Right lobe of liver (tissue), 6 donors: ENCODE measurements around the gene MST1. TPM values are rescaled to one million over a fixed set of nuclear protein-coding genes. Genes with fewer than 3 reads are reported as not detected.

Experiments used
- ATAC-seq, 4 donors: fragments of 200-7000 bp; cut with Tn5 transposase; one replicate each; pipeline ENCODE4 v1.9.1; 2020; ENCODE audit warnings: mild to moderate bottlenecking in 4 of 4, moderate library complexity in 4 of 4
- DNase-seq, 3 donors: peaks; one replicate each; pipeline ENCODE4 v3.0.0-alpha.2; 2020
- H3K27ac ChIP-seq, 3 donors: fragments of 200-600 bp; one replicate each; pipeline ENCODE4 v1.8.0; 2022
- H3K27me3 ChIP-seq, 2 donors: fragments of 200-600 bp; one replicate each; pipeline ENCODE4 v1.8.0; 2022
- H3K36me3 ChIP-seq, 4 donors: fragments of 200-600 bp; sonication (generic) in 1 of 4; one replicate each; pipeline versions ENCODE4 v1.5.1 to v1.8.0; 2017 to 2022; ENCODE audit warnings: control low read depth in 1 of 4
- H3K4me1 ChIP-seq, 4 donors: fragments of 200-600 bp; sonication (generic) in 1 of 4; one replicate each; pipeline versions ENCODE4 v1.5.1 to v1.8.0; 2017 to 2022; ENCODE audit warnings: control low read depth in 1 of 4
- H3K4me3 ChIP-seq, 3 donors: fragments of 200-600 bp; one replicate each; pipeline ENCODE4 v1.8.0; 2022
- H3K9me3 ChIP-seq, 4 donors: fragments of 200-600 bp; sonication (generic) in 1 of 4; one replicate each; pipeline versions ENCODE4 v1.5.1 to v1.8.0; 2017 to 2022; ENCODE audit warnings: control low read depth in 1 of 4
- POLR2A ChIP-seq: fragments of 450-650 bp; IDR thresholded peaks from one replicate; pipeline ENCODE4 v1.6.1; 2017; ENCODE audit warnings: antibody characterized with exemption, mild to moderate bottlenecking
- WGBS: methylation state at CpG from one replicate; pipeline ENCODE4 v1.1.6; 2018; ENCODE audit warnings: low coverage, low lambda C conversion rate; ENCODE audit not compliant: insufficient coverage; ENCODE audit errors: missing lambda C conversion rate; 5-methylcytosine and 5-hydroxymethylcytosine counted together
- intact Hi-C, 2 donors: fragments of 100-400 bp; cut with DNase I; formaldehyde crosslinking; loops; one replicate each; pipeline versions ENCODE4 v1.11.2 to v1.14.1; 2022
- long read RNA-seq: library from polyadenylated mRNA; unstranded; transcript quantifications from one replicate; pipeline ENCODE4 v2.0.0, GENCODE V29; 2019
- total RNA-seq, 6 experiments: library from RNA; depleted of rRNA in 2 of 6; stranded (reverse); fragments of >200 nt in 2 of 6; fragmentation: NEBNext Ultra II Directional in 3 of 6; extraction: Animal tissue kit (Norgen Biotek cat#: 25700) in 3 of 6; gene quantifications; one replicate each; pipeline versions ENCODE4 v1.1.0 to v1.2.4, GENCODE V29; 2016 to 2023
- TF ChIP-seq, protein P1 (sequence below), 4 donors: fragments of 200-600 bp in 3 of 4; fragments of 450-650 bp in 1 of 4; IDR thresholded peaks; one replicate each; pipeline versions ENCODE4 v1.5.1 to v1.8.0; 2016 to 2022; ENCODE audit warnings: antibody characterized with exemption in 4 of 4, mild to moderate bottlenecking in 2 of 4
- donor health status: DM: no; HTN: yes; CAD: no.
- donor health status: DM: no; HTN: no; CAD: no.
- donor health status: DM: no; HTN: no; CAD: no.
- donor health status: DM: no; HTN: yes; CAD: no.
- donor health status: DM: no; HTN: yes; CAD: no.

MST1 gene
- 100 to 1,000 TPM; 321 to 695 (median 632) TPM for total RNA-seq
- long read RNA-seq, transcript MST1-202 (18 exons, 2,621 nt): major isoform, 38 of 70 reads
- long read RNA-seq, partial matches to known transcripts: 14 of 70 reads
- long read RNA-seq, other reads (novel, unspliced or antisense): 17 of 70 reads

DNA sequence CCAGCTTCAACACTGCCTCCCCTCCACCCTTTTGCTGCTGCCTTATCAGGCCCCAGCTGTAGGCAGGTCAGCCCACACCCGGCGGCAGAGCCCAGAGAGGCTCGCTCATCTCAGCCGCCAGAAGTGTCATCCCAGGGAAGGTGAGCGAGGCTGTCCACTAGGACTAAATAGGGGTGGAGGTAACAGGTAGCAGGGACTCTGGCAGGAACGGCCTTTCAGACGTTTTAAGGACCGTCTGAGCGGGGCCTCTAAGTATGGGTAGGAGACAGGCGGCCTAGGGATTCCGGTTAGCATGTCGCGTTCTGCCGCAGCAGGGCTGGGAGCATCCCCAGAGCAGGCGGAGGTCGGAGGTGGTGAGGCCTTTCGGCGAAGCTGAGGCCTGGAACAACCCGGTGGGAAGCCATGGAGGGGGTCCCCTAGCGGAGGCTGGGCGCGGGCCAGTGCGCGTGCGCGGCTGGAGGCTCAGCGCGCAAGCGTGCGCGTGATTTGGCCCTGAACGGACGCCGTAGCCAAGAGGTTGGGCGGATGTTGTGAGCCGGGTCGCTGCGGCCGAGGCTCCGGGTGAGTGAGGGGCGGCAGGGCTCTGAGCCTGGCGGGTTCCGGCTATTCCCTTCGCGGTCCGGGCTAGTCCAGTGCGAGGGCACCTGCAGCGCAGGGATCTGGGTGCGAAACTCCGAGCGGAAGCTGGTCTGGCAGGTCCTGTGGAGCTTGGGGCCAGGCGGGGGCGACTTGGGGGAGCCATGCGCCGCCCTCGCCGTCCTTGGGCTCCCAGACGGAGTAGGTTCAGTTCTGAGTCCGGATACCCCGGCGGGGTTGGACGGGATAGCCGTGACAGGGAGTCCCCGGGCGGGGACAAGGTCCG is at the start of gene MST1, which contains the start of gene RNF123:
Gene MST1, minus strand, starts transcription at position 429 of the 862 bp plus-strand sequence. CDS start 783 bp downstream, outside the sequence.
Gene RNF123, plus strand, starts transcription at position 512 of the 862 bp plus-strand sequence. CDS start 1,609 bp downstream, outside the sequence.
- ATAC-seq (peak; percentile 66 to 76 (median 72)), DNase-seq (peak; percentile 89 to 91 (median 90))
- H3K27ac ChIP-seq: peak within 1 kb of the TSS; percentile 88 to 97 (median 91)
- TF ChIP-seq, protein P1, sequence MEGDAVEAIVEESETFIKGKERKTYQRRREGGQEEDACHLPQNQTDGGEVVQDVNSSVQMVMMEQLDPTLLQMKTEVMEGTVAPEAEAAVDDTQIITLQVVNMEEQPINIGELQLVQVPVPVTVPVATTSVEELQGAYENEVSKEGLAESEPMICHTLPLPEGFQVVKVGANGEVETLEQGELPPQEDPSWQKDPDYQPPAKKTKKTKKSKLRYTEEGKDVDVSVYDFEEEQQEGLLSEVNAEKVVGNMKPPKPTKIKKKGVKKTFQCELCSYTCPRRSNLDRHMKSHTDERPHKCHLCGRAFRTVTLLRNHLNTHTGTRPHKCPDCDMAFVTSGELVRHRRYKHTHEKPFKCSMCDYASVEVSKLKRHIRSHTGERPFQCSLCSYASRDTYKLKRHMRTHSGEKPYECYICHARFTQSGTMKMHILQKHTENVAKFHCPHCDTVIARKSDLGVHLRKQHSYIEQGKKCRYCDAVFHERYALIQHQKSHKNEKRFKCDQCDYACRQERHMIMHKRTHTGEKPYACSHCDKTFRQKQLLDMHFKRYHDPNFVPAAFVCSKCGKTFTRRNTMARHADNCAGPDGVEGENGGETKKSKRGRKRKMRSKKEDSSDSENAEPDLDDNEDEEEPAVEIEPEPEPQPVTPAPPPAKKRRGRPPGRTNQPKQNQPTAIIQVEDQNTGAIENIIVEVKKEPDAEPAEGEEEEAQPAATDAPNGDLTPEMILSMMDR (IDR thresholded peaks at IDR 0.05): peak in 3 of 4 donors; percentile 16 to 22 (median 17)
- no peak for TF ChIP-seq POLR2A
- 0% methylated on average over 8 of the region's 66 CpGs for WGBS
- H3K36me3 ChIP-seq: peaks cover 0 to 7% (median 2%) of the 10 kb centered on the region in 4 donors
- H3K9me3 ChIP-seq: no peaks in the 10 kb centered on the region
- peak within 1 kb of the TSS; percentile 99 to 100 (median 100) for H3K4me3 ChIP-seq
- H3K4me1 ChIP-seq: peaks cover 0 to 26% (median 0%) of the 10 kb centered on the region in 4 donors
- intact Hi-C loops: no loop called here
- no peaks in the 10 kb centered on the region for H3K27me3 ChIP-seq

DNA sequence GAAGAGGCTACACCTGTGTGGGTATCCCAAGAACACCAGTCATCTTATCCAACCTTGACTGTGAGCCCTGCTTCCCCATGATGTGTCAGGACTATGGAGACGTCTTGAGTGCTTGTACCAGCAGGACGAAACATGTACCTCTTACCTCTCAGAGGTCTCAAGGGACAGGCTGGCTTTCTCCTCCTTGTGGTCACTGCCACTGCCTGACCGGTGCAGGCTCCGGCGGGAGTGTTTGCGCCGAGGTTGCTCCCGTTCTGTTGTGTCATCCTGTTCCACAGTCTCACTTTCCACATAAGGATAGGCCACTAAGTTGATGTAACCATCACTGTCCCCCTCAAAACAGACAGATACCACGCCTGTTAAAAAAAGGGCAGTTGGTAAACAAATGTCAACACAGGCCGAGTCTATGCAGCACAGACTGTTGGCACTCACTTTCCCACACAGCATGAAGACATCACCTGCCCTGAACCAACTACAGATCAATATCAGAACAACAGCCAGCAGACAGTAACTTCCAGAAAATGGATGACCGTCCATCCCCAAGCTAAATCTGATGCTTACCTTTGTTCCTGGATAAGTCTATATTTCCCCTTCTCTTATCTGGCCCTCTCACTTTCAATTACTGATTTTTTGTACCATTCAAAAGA is 48.9 kb upstream of the MST1 start:
- DNase-seq: peak in 1 of 3 donors; percentile 53
- TF ChIP-seq, protein P1 (IDR thresholded peaks at IDR 0.05): no peak
- TF ChIP-seq POLR2A: no peak
- H3K27me3 ChIP-seq: no peaks in the 10 kb centered on the region
- no peak overlapping the region for H3K4me3 ChIP-seq
- WGBS: 60% methylated on average over 9 of the region's 11 CpGs
- peaks cover 0 to 8% (median 1%) of the 10 kb centered on the region in 4 donors for H3K36me3 ChIP-seq
- intact Hi-C loops: no loop called here
- no peaks in the 10 kb centered on the region for H3K9me3 ChIP-seq
- H3K27ac ChIP-seq: peak overlapping the region in 2 of 3 donors; percentile 2 to 5
- peak; percentile 88 to 90 (median 90) for ATAC-seq
- H3K4me1 ChIP-seq: peaks cover 0 to 8% (median 0%) of the 10 kb centered on the region in 4 donors

DNA sequence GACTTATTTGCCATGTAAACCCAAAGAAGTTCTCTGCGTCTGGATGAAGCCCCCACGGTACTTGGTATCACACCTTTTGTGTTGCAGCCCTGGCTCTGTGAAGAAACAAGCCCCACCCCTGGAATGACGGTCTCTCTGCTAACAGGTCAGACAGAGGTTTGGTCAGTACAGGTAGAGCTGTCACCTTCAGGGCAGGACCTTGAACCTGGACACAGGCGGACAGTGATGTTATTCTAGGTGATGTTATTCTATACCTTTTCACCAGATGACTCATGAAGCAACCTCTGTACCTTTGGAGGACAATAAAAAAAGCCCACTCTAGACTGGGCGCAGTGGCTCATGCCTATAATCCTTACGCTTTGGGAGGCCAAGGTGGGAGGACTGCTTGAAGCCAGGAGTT is 45.5 kb upstream of the MST1 start:
- Histone ChIP-seq H3K27ac (no peak overlapping the region), H3K9me3 (no peaks in the 10 kb centered on the region), H3K4me1 (peaks cover 0 to 8% (median 0%) of the 10 kb centered on the region in 4 donors), H3K36me3 (peaks cover 0 to 33% (median 9%) of the 10 kb centered on the region in 4 donors), H3K4me3 (no peak overlapping the region), H3K27me3 (no peaks in the 10 kb centered on the region)
- intact Hi-C loops: no loop called here
- WGBS: 93% methylated on average over 6 of the region's 6 CpGs
- ATAC-seq: no peak
- no peak for TF ChIP-seq POLR2A
- TF ChIP-seq, protein P1 (IDR thresholded peaks at IDR 0.05): no peak
- DNase-seq: no peak

DNA sequence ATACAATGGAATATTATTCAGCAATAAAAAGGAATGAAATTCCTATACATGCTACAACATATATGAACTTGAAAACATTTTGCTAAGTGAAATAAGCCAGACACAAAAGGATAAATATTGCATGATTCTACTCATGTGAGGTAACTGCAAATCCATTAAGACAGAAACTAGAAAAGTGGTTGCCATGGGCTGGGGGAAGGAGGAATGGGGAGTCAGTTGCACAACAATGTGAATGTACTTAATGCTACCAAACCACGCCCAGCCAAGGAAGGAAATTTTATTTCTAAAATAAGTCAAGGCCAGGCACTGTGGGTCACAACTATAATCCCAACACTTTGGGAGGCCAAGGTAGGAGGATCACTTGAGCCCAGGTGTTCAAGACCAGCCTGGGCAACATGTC is 44.3 kb upstream of the MST1 start:
- intact Hi-C loops: no loop called here

More for the DNA sequence above, 44.3 kb upstream of the MST1 start:
- TF ChIP-seq POLR2A: no peak
- TF ChIP-seq, protein P1 (IDR thresholded peaks at IDR 0.05): no peak
- H3K9me3 ChIP-seq: no peaks in the 10 kb centered on the region
- no peak for ATAC-seq
- H3K27ac ChIP-seq: no peak overlapping the region
- peaks cover 0 to 5% (median 0%) of the 10 kb centered on the region in 4 donors for H3K4me1 ChIP-seq
- peaks cover 0 to 33% (median 9%) of the 10 kb centered on the region in 4 donors for H3K36me3 ChIP-seq
- no peaks in the 10 kb centered on the region for H3K27me3 ChIP-seq
- 91% methylated on average over 1 of the region's 1 CpG for WGBS
- DNase-seq: no peak
- H3K4me3 ChIP-seq: no peak overlapping the region
